NOMO-1 (cell line): ENCODE data around the gene PALM.
A peak's percentile ranks its signal among the peaks of the same experiment; 100 is the strongest.

ENCODE experiments used
- DNase-seq, 2 experiments: peaks; one replicate each; lab custom pipeline; 2025; ENCODE audit not compliant: unreplicated experiment in 2 of 2; lab: John Stamatoyannopoulos, UW

The PALM gene

GRCh38 chr19:778910-779653 is 70.3 kb downstream of the PALM start:
- no peak for DNase-seq

- no peak for DNase-seq
Observed at GRCh38 chr19:780935-781334, 72.2 kb downstream of the PALM start.

- DNase-seq: no peak
Observed at GRCh38 chr19:781800-782184, 73.1 kb downstream of the PALM start.

GRCh38 chr19:782185-782877 is 73.6 kb downstream of the PALM start:
- DNase-seq: no peak

GRCh38 chr19:782878-783668 is 74.3 kb downstream of the PALM start:
- no peak for DNase-seq

- no peak for DNase-seq
Observed at GRCh38 chr19:784541-784940, 75.8 kb downstream of the PALM start.

GRCh38 chr19:787536-787935 is 78.8 kb downstream of the PALM start:
- no peak for DNase-seq

- DNase-seq: no peak
Observed at GRCh38 chr19:788686-788982, 79.9 kb downstream of the PALM start.

GRCh38 chr19:788983-789700 is 80.4 kb downstream of the PALM start:
- no peak for DNase-seq

- DNase-seq: no peak
Observed at GRCh38 chr19:789701-790060, 80.9 kb downstream of the PALM start.

GRCh38 chr19:791007-791566 is 82.4 kb downstream of the PALM start:
- DNase-seq: no peak

- DNase-seq: no peak
Observed at GRCh38 chr19:791567-792305, 83.0 kb downstream of the PALM start.

- DNase-seq: no peak
Observed at GRCh38 chr19:792306-792885, 83.7 kb downstream of the PALM start.

- no peak for DNase-seq
Observed at GRCh38 chr19:793806-794205, 85.1 kb downstream of the PALM start.

- no peak for DNase-seq
Observed at GRCh38 chr19:795073-795611, 86.4 kb downstream of the PALM start.

- DNase-seq: no peak
Observed at GRCh38 chr19:795691-796581, 87.2 kb downstream of the PALM start.

- DNase-seq: peak; percentile 100
Observed at GRCh38 chr19:796692-797527, 88.2 kb downstream of the PALM start, which contains the start of gene PTBP1. Gene PTBP1, plus strand, starts transcription at chr19:797452. Its CDS starts 46 bp downstream, at chr19:797498.
